Adrenal gland (tissue), 5 donors: ENCODE results near the gene EIF2AK3.

Source experiments
- CTCF ChIP-seq, 6 experiments: fragments of 450-650 bp in 4 of 6; fragments of 200-600 bp in 2 of 6; sonication (generic) in 1 of 6; IDR thresholded peaks; 1 replicate in 5 of 6; 2 replicates in 1 of 6; pipeline versions ENCODE4 v1.5.1 to v1.8.0; 2016 to 2021; ENCODE audit warnings: antibody characterized with exemption in 6 of 6, mild to moderate bottlenecking in 2 of 6, moderate library complexity in 1 of 6
- POLR2A ChIP-seq, 2 donors: fragments of 450-650 bp; IDR thresholded peaks; one replicate each; pipeline ENCODE4 v1.6.1; 2017; ENCODE audit warnings: antibody characterized with exemption in 2 of 2, mild to moderate bottlenecking in 2 of 2, moderate library complexity in 1 of 2
- donor health status: DM: no; HTN: no; CAD: no.

GRCh38 chr2:88620015-88620414, 7.2 kb downstream of the EIF2AK3 start:
- TF ChIP-seq POLR2A (IDR thresholded peaks at IDR 0.05), result no peak
- no peak for TF ChIP-seq CTCF (IDR thresholded peaks at IDR 0.05)
